ENCODE data around the gene CCDC142.
"Not testable (repeated sequence)": the region's sequence is repeated elsewhere in the genome, so short reads cannot be mapped to it uniquely, and the experiment has no call there.

The CCDC142 gene

GRCh38 chr2:74486141-74486540 lies 3.3 kb upstream of the CCDC142 start:
- no peak overlapping the region for H3K27ac ChIP-seq
- no peaks in the 10 kb centered on the region for H3K27me3 ChIP-seq
- no peak overlapping the region for H3K9ac ChIP-seq
- peaks cover 11% of the 10 kb centered on the region for H4K20me1 ChIP-seq
- peaks cover 59% of the 10 kb centered on the region for H3K36me3 ChIP-seq
- no peak overlapping the region for H3K4me3 ChIP-seq
- TF ChIP-seq Cebpa-rat (IDR thresholded peaks at IDR 0.05), result no peak
- peaks cover 23% of the 10 kb centered on the region for H3K4me1 ChIP-seq
- no peak overlapping the region for H3K4me2 ChIP-seq
- H3K9me3 ChIP-seq, result no peaks in the 10 kb centered on the region

- H3K4me1 ChIP-seq, result peaks cover 40% of the 10 kb centered on the region
- H3K36me3 ChIP-seq, result peaks cover 58% of the 10 kb centered on the region
- H3K27ac ChIP-seq, result 0 out of 2 replicates have a peak overlapping the region, but pooled peaks have one; percentile 86
Observed at GRCh38 chr2:74483675-74484164, 922 bp upstream of the CCDC142 start.

GRCh38 chr2:74481961-74482800 lies 617 bp downstream of the CCDC142 start:
- Histone ChIP-seq H3K27ac (peak overlapping the region; percentile 86), H3K4me2 (peak overlapping the region; percentile 100), H3K9ac (peak overlapping the region; percentile 83), H3K27me3 (no peaks in the 10 kb centered on the region), H3K9me3 (no peaks in the 10 kb centered on the region), H3K4me3 (peak overlapping the region; percentile 85), H4K20me1 (peaks cover 18% of the 10 kb centered on the region), H3K4me1 (peaks cover 40% of the 10 kb centered on the region), H3K36me3 (peaks cover 53% of the 10 kb centered on the region)
- no peak for TF ChIP-seq Cebpa-rat (IDR thresholded peaks at IDR 0.05)

More at GRCh38 chr2:74483675-74484164, 922 bp upstream of the CCDC142 start:
- peaks cover 18% of the 10 kb centered on the region for H4K20me1 ChIP-seq
- H3K27me3 ChIP-seq, H3K9me3 ChIP-seq: not testable (repeated sequence)
- peak overlapping the region; percentile 85 for H3K4me2 ChIP-seq
- H3K4me3 ChIP-seq, result peak overlapping the region; percentile 85
- H3K9ac ChIP-seq, result peak overlapping the region; percentile 83

GRCh38 chr2:74481431-74481830 lies 1.4 kb downstream of the CCDC142 start:
- Histone ChIP-seq H3K27me3 (no peaks in the 10 kb centered on the region), H3K4me3 (peak overlapping the region; percentile 85), H3K9ac (peak overlapping the region; percentile 83), H3K4me1 (peaks cover 40% of the 10 kb centered on the region), H3K4me2 (peak overlapping the region; percentile 100), H3K27ac (peak overlapping the region; percentile 86), H4K20me1 (peaks cover 18% of the 10 kb centered on the region), H3K36me3 (peaks cover 53% of the 10 kb centered on the region), H3K9me3 (no peaks in the 10 kb centered on the region)
- TF ChIP-seq Cebpa-rat (IDR thresholded peaks at IDR 0.05), result no peak

GRCh38 chr2:74474899-74475298 lies 7.9 kb downstream of the CCDC142 start:
- H3K4me3 ChIP-seq, result no peak overlapping the region
- H3K27me3 ChIP-seq, result no peaks in the 10 kb centered on the region
- no peak overlapping the region for H3K9ac ChIP-seq
- peaks cover 32% of the 10 kb centered on the region for H3K4me1 ChIP-seq
- no peak overlapping the region for H3K27ac ChIP-seq
- H3K9me3 ChIP-seq, result no peaks in the 10 kb centered on the region
- no peak for TF ChIP-seq Cebpa-rat (IDR thresholded peaks at IDR 0.05)
- no peaks in the 10 kb centered on the region for H4K20me1 ChIP-seq
- peaks cover 62% of the 10 kb centered on the region for H3K36me3 ChIP-seq
- no peak overlapping the region for H3K4me2 ChIP-seq

GRCh38 chr2:74474481-74474880 lies 8.3 kb downstream of the CCDC142 start:
- Histone ChIP-seq H3K4me3 (no peak overlapping the region), H3K9me3 (no peaks in the 10 kb centered on the region), H3K4me2 (no peak overlapping the region), H3K27me3 (no peaks in the 10 kb centered on the region), H3K27ac (no peak overlapping the region), H3K36me3 (peaks cover 58% of the 10 kb centered on the region), H3K9ac (no peak overlapping the region), H3K4me1 (peaks cover 28% of the 10 kb centered on the region), H4K20me1 (no peaks in the 10 kb centered on the region)
- TF ChIP-seq Cebpa-rat (IDR thresholded peaks at IDR 0.05), result no peak

GRCh38 chr2:74472945-74473258 lies 9.9 kb downstream of the CCDC142 start:
- Histone ChIP-seq H3K27ac (peak overlapping the region; percentile 83), H3K4me3 (peak overlapping the region; percentile 77), H3K4me2 (peak overlapping the region; percentile 92), H3K9ac (peak overlapping the region; percentile 84; the same call in 1 of the 2 replicates), H3K9me3 (no peaks in the 10 kb centered on the region), H3K4me1 (peaks cover 28% of the 10 kb centered on the region), H3K27me3 (no peaks in the 10 kb centered on the region), H3K36me3 (peaks cover 49% of the 10 kb centered on the region), H4K20me1 (no peaks in the 10 kb centered on the region)
- no peak for TF ChIP-seq Cebpa-rat (IDR thresholded peaks at IDR 0.05)

- Histone ChIP-seq H3K27me3 (no peaks in the 10 kb centered on the region), H4K20me1 (no peaks in the 10 kb centered on the region), H3K4me3 (peak within 1 kb of the TSS; percentile 77), H3K4me1 (peaks cover 28% of the 10 kb centered on the region), H3K9ac (peak within 1 kb of the TSS; percentile 84), H3K27ac (peak within 1 kb of the TSS; percentile 83), H3K9me3 (no peaks in the 10 kb centered on the region), H3K4me2 (peak within 1 kb of the TSS; percentile 92), H3K36me3 (peaks cover 45% of the 10 kb centered on the region)
- no peak for TF ChIP-seq Cebpa-rat (IDR thresholded peaks at IDR 0.05)
Observed at GRCh38 chr2:74472086-74472944, 10.5 kb downstream of the CCDC142 start, which contains the start of gene MRPL53. Gene MRPL53, minus strand, starts transcription at chr2:74472680. Its CDS starts 20 bp downstream, at chr2:74472660.

- peak overlapping the region; percentile 77 for H3K4me3 ChIP-seq
- peaks cover 28% of the 10 kb centered on the region for H3K4me1 ChIP-seq
- no peaks in the 10 kb centered on the region for H4K20me1 ChIP-seq
- peak overlapping the region; percentile 84 for H3K9ac ChIP-seq
- peak overlapping the region; percentile 83 for H3K27ac ChIP-seq
- peaks cover 36% of the 10 kb centered on the region for H3K36me3 ChIP-seq
- peak overlapping the region; percentile 92 for H3K4me2 ChIP-seq
- no peaks in the 10 kb centered on the region for H3K27me3 ChIP-seq
- no peak for TF ChIP-seq Cebpa-rat (IDR thresholded peaks at IDR 0.05)
- no peaks in the 10 kb centered on the region for H3K9me3 ChIP-seq
Observed at GRCh38 chr2:74471332-74472065, 11.3 kb downstream of the CCDC142 start.

- H3K9me3 ChIP-seq, H3K9ac ChIP-seq, H4K20me1 ChIP-seq, H3K4me3 ChIP-seq, H3K27ac ChIP-seq, H3K27me3 ChIP-seq: not testable (repeated sequence)
- H3K36me3 ChIP-seq, result peaks cover 29% of the 10 kb centered on the region
- H3K4me1 ChIP-seq, result peaks cover 32% of the 10 kb centered on the region
- peak overlapping the region; percentile 92 for H3K4me2 ChIP-seq
Observed at GRCh38 chr2:74470742-74471141, 12.1 kb downstream of the CCDC142 start.
